ENCODE results near the gene RBPJ.

DNA sequence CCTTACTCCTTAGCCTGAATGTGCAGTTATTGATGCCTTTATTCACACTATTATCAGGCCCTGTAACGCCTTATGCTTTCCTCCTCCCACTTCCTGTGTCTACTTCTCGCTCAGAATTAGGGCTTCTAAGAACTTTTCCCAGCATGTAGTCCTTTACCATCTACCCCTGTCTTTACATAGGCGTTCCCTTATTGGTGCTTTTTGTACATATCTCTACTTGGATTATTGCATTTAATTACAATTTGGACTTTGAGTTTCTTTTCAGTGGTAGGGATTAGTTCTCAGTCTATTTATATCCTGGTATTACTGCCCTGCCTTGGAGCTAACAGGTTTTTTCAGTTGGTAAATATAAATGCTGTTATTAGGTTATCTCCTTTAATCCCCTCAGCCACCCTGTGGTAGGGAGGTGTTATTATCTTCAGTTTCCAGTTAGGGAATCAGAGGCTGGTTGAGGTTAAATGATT is 84.0 kb downstream of the RBPJ start:
- no peak for TF ChIP-seq YY1 (IDR thresholded peaks at IDR 0.05; ENCODE audit: low read depth, low read length)
- TF ChIP-seq JUND (IDR thresholded peaks at IDR 0.05; ENCODE audit: low read length), result no peak
- peak in 1 of 2 experiments; percentile 14; a peak in 1 of 4 replicates for TF ChIP-seq RAD21 (IDR thresholded peaks at IDR 0.05 in 1 of 2, conservative IDR thresholded peaks at IDR 0.05 in 1 of 2; ENCODE audit: low read depth in 2 of 2, low read length in 2 of 2)

Measured in H1 (cell line).